ENCODE results near the gene PTTG1IP.
"Not testable (repeated sequence)": the region's sequence is repeated elsewhere in the genome, so short reads cannot be mapped to it uniquely, and the experiment has no call there.

GRCh38 chr21:44912506-44913412, 39.3 kb upstream of the PTTG1IP start:
- not testable (repeated sequence) for TF ChIP-seq EZH2 (IDR thresholded peaks at IDR 0.05; ENCODE audit: insufficient read depth, poor library complexity, severe bottlenecking); EZH2phosphoT487 (IDR thresholded peaks at IDR 0.05; ENCODE audit: insufficient read depth, low read depth)
